NCI-H526 treated with DMSO at 0.1 percent for 48 hours (cell line): ENCODE results near the gene EVI2B.
"Not testable (repeated sequence)": the region's sequence is repeated elsewhere in the genome, so short reads cannot be mapped to it uniquely, and the experiment has no call there.

ENCODE experiments used
- DNase-seq: peaks from one replicate; lab custom pipeline; 2025; lab: John Stamatoyannopoulos, UW

The EVI2B gene

GRCh38 chr17:31313982-31314781 is at the start of gene EVI2B:
TSS of gene EVI2B (minus strand) at chr17:31314054. CDS start at chr17:31305609, 8,445 bp downstream.
- DNase-seq, result no peak

- DNase-seq, result peak; percentile 33
Measured at GRCh38 chr17:31357839-31358394, 44.1 kb upstream of the EVI2B start.

GRCh38 chr17:31357091-31357490 is 43.2 kb upstream of the EVI2B start:
- no peak for DNase-seq

GRCh38 chr17:31355935-31356334 is 42.1 kb upstream of the EVI2B start:
- DNase-seq, result no peak

GRCh38 chr17:31349454-31349853 is 35.6 kb upstream of the EVI2B start:
- no peak for DNase-seq

- not testable (repeated sequence) for DNase-seq
Measured at GRCh38 chr17:31345191-31345747, 31.4 kb upstream of the EVI2B start.

- no peak for DNase-seq
Measured at GRCh38 chr17:31339906-31340661, 26.2 kb upstream of the EVI2B start.

- no peak for DNase-seq
Measured at GRCh38 chr17:31329221-31329620, 15.4 kb upstream of the EVI2B start.

GRCh38 chr17:31328160-31328535 is 14.3 kb upstream of the EVI2B start:
- no peak for DNase-seq

- no peak for DNase-seq
Measured at GRCh38 chr17:31327534-31328159, 13.8 kb upstream of the EVI2B start.

GRCh38 chr17:31323551-31323950 is 9.7 kb upstream of the EVI2B start:
- no peak for DNase-seq

- no peak for DNase-seq
Measured at GRCh38 chr17:31321966-31322365, 8.1 kb upstream of the EVI2B start.

GRCh38 chr17:31321481-31321880 is 7.6 kb upstream of the EVI2B start, which contains the start of gene EVI2A:
TSS of gene EVI2A (minus strand) at chr17:31321622. CDS start at chr17:31319013, 2,609 bp downstream.
- no peak for DNase-seq

- DNase-seq, result peak; percentile 57
Measured at GRCh38 chr17:31320791-31321190, 6.9 kb upstream of the EVI2B start.

GRCh38 chr17:31320241-31320640 is 6.4 kb upstream of the EVI2B start:
- peak; percentile 64 for DNase-seq

GRCh38 chr17:31318851-31319661 is 5.2 kb upstream of the EVI2B start:
- DNase-seq, result peak; percentile 98

- DNase-seq, result peak; percentile 98
Measured at GRCh38 chr17:31318298-31318801, 4.5 kb upstream of the EVI2B start.

GRCh38 chr17:31314782-31315100 is 887 bp upstream of the EVI2B start:
- DNase-seq, result peak; percentile 23

- DNase-seq, result not testable (repeated sequence)
Measured at GRCh38 chr17:31312223-31312622, 1.6 kb downstream of the EVI2B start.

- DNase-seq, result no peak
Measured at GRCh38 chr17:31311526-31311925, 2.3 kb downstream of the EVI2B start.

GRCh38 chr17:31310886-31311285 is 3.0 kb downstream of the EVI2B start:
- DNase-seq, result no peak
